ENCODE data around the gene MAGEA9B.
"Not testable (repeated sequence)": the region's sequence is repeated elsewhere in the genome, so short reads cannot be mapped to it uniquely, and the experiment has no call there.

GRCh38 chrX:149555251-149555650 is 32.0 kb downstream of the MAGEA9B start:
- TF ChIP-seq EZH2phosphoT487 (IDR thresholded peaks at IDR 0.05; ENCODE audit: low read depth, severe bottlenecking, unreplicated experiment); CTCF (IDR thresholded peaks at IDR 0.05; ENCODE audit: poor library complexity); EZH2 (IDR thresholded peaks at IDR 0.05; ENCODE audit: borderline replicate concordance): not testable (repeated sequence)

All from hepatocyte (in vitro differentiated cells).